OCI-LY7 (cell line): ENCODE data around the gene RAE1.
"Not testable (repeated sequence)": the region's sequence is repeated elsewhere in the genome, so short reads cannot be mapped to it uniquely, and the experiment has no call there.

Experiments used
- CTCF ChIP-seq: fragments of 200-600 bp; sonication (generic); conservative IDR thresholded peaks from 2 replicates; pipeline ENCODE4 v1.5.1; 2014; ENCODE audit warnings: mild to moderate bottlenecking, antibody characterized with exemption, low read length, moderate library complexity, mixed read lengths
- EZH2phosphoT487 ChIP-seq: fragments of 200-600 bp; sonication (generic); IDR thresholded peaks from 2 replicates; pipeline ENCODE4 v1.6.1; 2018; ENCODE audit warnings: low read depth, borderline replicate concordance, mild to moderate bottlenecking, mixed run types, antibody characterized with exemption, low read length, moderate library complexity, mixed read lengths

GRCh38 chr20:57419479-57419878 lies 68.4 kb downstream of the RAE1 start:
- not testable (repeated sequence) for TF ChIP-seq CTCF, EZH2phosphoT487
